Vagina (tissue), 2 donors: ENCODE results near the gene LACC1. TPM values are rescaled to one million over a fixed set of nuclear protein-coding genes. Genes with fewer than 3 reads are reported as not detected.

ENCODE experiments used
- DNase-seq, 2 donors: peaks; one replicate each; pipeline ENCODE4 v3.0.0-alpha.2; 2017; ENCODE audit errors: extremely low spot score in 2 of 2
- H3K27ac ChIP-seq: fragments of 200-600 bp; sonication (generic); one replicate; pipeline ENCODE4 v1.5.1; 2019
- H3K27me3 ChIP-seq: fragments of 200-600 bp; sonication (generic); one replicate; pipeline ENCODE4 v1.5.1; 2019
- H3K36me3 ChIP-seq, 2 donors: fragments of 200-600 bp; sonication (generic); one replicate each; pipeline ENCODE4 v1.5.1; 2017 to 2019
- H3K4me1 ChIP-seq: fragments of 200-600 bp; sonication (generic); one replicate; pipeline ENCODE4 v1.5.1; 2019
- H3K4me3 ChIP-seq, 2 donors: fragments of 200-600 bp; sonication (generic); 1 replicate in 1 of 2; 2 replicates in 1 of 2; pipeline ENCODE4 v1.5.1; 2016 to 2019
- H3K9me3 ChIP-seq: fragments of 200-600 bp; sonication (generic); one replicate; pipeline ENCODE4 v1.5.1; 2019
- POLR2A ChIP-seq, 2 donors: fragments of 450-650 bp; IDR thresholded peaks; one replicate each; pipeline ENCODE4 v1.6.1; 2017; ENCODE audit warnings: antibody characterized with exemption in 2 of 2, mild to moderate bottlenecking in 2 of 2, moderate library complexity in 2 of 2
- POLR2AphosphoS5 ChIP-seq, 2 donors: sonication (generic); formaldehyde crosslinking; IDR thresholded peaks; one replicate each; pipeline ENCODE4 v1.9.0; 2017; ENCODE audit warnings: antibody characterized with exemption in 2 of 2, mild to moderate bottlenecking in 2 of 2, low read depth in 1 of 2; ENCODE audit not compliant: insufficient read depth in 1 of 2
- intact Hi-C: fragments of 100-400 bp; cut with DNase I; formaldehyde crosslinking; loops from one replicate; pipeline ENCODE4 v1.15.1; 2023
- total RNA-seq: library from RNA; depleted of rRNA; stranded (reverse); fragments of >200 nt; gene quantifications from one replicate; pipeline ENCODE4 v1.2.3, GENCODE V29; 2016
- TF ChIP-seq, protein P1 (sequence below), 3 experiments: fragments of 450-650 bp in 2 of 3; fragments of 200-600 bp in 1 of 3; sonication (generic) in 1 of 3; IDR thresholded peaks; one replicate each; pipeline ENCODE4 v1.5.1; 2017 to 2019; ENCODE audit warnings: antibody characterized with exemption in 3 of 3, mild to moderate bottlenecking in 2 of 3, moderate library complexity in 2 of 3

Gene LACC1
- total RNA-seq, 1 donor from 2014 or later: 2.9 TPM

DNA sequence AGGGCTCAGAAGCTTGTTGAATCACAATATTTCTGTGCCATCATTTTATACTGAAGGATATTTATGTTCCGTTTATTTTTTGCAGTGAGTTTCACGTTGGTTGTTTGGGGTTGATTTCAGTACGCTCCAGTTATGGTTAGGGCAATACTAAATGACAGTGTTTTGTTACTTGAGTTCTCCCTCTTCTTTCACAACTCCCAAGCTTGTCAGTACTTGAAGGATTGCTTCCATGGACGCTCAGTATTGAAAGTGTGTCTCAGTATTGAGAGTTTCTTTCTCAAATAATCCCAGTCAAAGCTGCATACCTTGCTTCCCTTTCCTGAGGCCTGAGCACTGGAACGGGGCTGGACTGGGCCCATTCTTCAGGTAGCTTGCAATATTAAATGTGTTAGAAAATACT, 38.9 kb downstream of the LACC1 start:
- H3K4me3 ChIP-seq: no peak overlapping the region
- TF ChIP-seq, protein P1, sequence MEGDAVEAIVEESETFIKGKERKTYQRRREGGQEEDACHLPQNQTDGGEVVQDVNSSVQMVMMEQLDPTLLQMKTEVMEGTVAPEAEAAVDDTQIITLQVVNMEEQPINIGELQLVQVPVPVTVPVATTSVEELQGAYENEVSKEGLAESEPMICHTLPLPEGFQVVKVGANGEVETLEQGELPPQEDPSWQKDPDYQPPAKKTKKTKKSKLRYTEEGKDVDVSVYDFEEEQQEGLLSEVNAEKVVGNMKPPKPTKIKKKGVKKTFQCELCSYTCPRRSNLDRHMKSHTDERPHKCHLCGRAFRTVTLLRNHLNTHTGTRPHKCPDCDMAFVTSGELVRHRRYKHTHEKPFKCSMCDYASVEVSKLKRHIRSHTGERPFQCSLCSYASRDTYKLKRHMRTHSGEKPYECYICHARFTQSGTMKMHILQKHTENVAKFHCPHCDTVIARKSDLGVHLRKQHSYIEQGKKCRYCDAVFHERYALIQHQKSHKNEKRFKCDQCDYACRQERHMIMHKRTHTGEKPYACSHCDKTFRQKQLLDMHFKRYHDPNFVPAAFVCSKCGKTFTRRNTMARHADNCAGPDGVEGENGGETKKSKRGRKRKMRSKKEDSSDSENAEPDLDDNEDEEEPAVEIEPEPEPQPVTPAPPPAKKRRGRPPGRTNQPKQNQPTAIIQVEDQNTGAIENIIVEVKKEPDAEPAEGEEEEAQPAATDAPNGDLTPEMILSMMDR (IDR thresholded peaks at IDR 0.05): no peak
- no peak for TF ChIP-seq POLR2A (IDR thresholded peaks at IDR 0.05)
- TF ChIP-seq POLR2AphosphoS5 (IDR thresholded peaks at IDR 0.05; ENCODE audit: insufficient read depth in 1 of 2, low read depth in 1 of 2): no peak
- no peaks in the 10 kb centered on the region for H3K9me3 ChIP-seq
- no peaks in the 10 kb centered on the region for H3K27me3 ChIP-seq
- no peak for DNase-seq
- H3K4me1 ChIP-seq: no peaks in the 10 kb centered on the region
- H3K36me3 ChIP-seq: no peaks in the 10 kb centered on the region
- H3K27ac ChIP-seq: no peak overlapping the region
- intact Hi-C loops: loop anchor here (10.0 kb wide), 1 partner anchor 126 kb away; no protein-coding TSS in a partner anchor

DNA sequence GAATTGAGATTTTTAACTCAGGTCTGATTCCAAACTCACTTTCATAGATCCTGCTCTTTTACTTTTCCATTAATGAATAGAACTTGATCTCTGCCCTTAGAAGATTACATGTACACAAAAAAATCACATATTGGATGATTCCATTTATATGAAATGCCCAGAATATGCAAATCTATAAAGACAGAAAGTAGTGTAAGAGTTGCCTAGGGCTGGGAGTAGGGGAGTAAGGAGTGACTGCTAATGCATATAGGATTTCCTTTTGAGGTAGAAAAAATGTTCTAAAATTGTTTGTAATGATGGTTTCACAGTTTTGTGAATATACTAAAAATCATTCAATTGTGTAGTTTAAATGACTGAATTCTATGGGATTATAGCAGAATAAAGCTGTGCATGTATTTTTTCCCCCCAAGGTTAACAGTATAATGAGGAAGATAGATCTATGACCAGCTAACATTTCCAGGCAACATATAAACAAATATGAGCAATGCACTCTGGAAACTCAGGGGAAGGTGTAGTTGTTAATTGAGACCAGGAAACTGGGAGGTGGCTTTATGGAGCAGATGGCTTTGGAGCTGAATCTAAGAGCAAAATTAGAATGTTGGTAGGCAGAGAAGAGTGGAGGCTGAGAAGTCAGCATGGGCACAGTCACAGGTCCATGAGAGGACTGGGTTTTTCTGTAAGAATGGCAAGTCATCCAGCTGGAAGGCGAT, 41.4 kb downstream of the LACC1 start:
- Histone ChIP-seq H3K27ac (no peak overlapping the region), H3K27me3 (no peaks in the 10 kb centered on the region), H3K9me3 (no peaks in the 10 kb centered on the region), H3K4me1 (no peaks in the 10 kb centered on the region), H3K4me3 (no peak overlapping the region), H3K36me3 (no peaks in the 10 kb centered on the region)
- intact Hi-C loops: no loop called here
- TF ChIP-seq POLR2AphosphoS5 (IDR thresholded peaks at IDR 0.05; ENCODE audit: insufficient read depth in 1 of 2, low read depth in 1 of 2) (no peak), POLR2A (IDR thresholded peaks at IDR 0.05) (no peak)
- TF ChIP-seq, protein P1 (IDR thresholded peaks at IDR 0.05): no peak
- DNase-seq: no peak

DNA sequence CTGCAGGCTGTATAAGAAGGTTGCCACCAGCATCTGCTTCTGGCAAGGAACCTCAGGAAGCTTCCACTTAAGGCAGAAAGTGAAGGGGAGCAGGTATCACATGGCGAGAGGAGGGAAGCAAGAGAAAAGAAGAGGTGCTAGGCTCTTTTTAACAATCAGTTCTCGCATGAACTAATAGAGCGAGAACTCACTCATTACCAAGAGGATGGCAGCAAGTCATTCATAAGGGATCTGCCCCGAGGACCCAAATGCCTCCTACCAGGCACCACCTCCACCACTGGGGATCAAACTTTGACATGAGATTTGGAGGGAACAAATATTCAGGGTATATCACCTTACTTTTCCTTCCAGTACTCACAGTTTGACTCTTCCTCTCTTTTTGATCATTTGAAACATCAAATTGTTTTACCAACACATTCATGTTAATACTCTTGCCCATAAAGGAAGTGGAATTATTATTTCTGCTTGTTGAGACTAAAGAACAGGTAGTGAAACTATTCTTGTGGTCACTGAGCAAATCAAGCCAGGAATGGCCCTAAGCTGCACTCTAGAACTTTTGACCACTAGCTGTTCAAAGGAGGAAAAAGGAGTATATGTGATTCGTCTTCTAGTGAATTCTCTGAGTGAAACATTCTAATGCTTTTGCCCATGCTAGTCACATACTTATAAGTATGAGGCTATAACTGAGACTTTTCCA, 45.0 kb downstream of the LACC1 start:
- DNase-seq: no peak
- Histone ChIP-seq H3K27me3 (no peaks in the 10 kb centered on the region), H3K4me3 (no peak overlapping the region), H3K4me1 (no peaks in the 10 kb centered on the region), H3K27ac (no peak overlapping the region), H3K36me3 (no peaks in the 10 kb centered on the region), H3K9me3 (no peaks in the 10 kb centered on the region)
- TF ChIP-seq POLR2A (IDR thresholded peaks at IDR 0.05) (no peak), POLR2AphosphoS5 (IDR thresholded peaks at IDR 0.05; ENCODE audit: insufficient read depth in 1 of 2, low read depth in 1 of 2) (no peak)
- TF ChIP-seq, protein P1 (IDR thresholded peaks at IDR 0.05): no peak
- intact Hi-C loops: no loop called here

DNA sequence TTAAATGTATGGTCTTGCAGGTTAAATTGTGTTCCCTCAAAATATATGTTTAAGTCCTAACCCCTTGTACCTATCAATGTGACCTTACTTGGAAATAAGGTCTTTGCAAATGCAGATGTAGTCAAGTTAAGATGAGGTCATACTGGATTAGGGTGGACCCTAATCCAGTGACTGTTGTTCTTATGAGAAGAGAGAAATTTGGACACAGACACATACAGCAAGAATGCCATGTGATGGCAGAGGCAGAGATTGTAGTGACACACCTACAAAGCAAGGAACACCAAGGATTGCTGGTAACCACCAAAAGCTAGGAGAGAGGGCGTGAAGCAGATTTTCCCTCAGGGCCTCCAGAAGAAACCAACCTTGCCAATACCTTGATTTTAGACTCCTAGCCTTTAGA, 50.2 kb downstream of the LACC1 start:
- intact Hi-C loops: no loop called here
- no peaks in the 10 kb centered on the region for H3K36me3 ChIP-seq
- H3K27me3 ChIP-seq: no peaks in the 10 kb centered on the region
- TF ChIP-seq POLR2AphosphoS5 (IDR thresholded peaks at IDR 0.05; ENCODE audit: insufficient read depth in 1 of 2, low read depth in 1 of 2): no peak
- TF ChIP-seq, protein P1 (IDR thresholded peaks at IDR 0.05): no peak
- TF ChIP-seq POLR2A (IDR thresholded peaks at IDR 0.05): no peak
- no peaks in the 10 kb centered on the region for H3K4me1 ChIP-seq
- no peak overlapping the region for H3K27ac ChIP-seq
- H3K9me3 ChIP-seq: no peaks in the 10 kb centered on the region
- no peak for DNase-seq
- H3K4me3 ChIP-seq: no peak overlapping the region

DNA sequence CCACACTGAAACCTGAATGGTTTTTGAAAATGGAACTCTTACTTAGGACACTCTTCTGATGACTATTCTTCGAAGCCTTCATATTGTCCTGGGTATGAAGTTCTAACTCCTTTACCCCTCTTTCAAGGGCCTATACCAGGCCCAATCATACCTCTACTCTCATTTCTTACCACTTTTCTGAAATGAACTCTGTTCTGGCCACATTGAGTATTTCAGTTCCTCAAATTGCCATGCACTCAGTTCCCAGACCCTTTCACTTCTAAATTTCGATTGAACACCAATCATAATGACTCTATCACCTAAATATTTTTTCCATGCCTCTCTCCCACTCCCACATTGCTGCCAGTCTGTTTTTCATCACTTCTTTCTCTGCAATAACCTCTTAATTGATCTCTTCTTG, 53.7 kb downstream of the LACC1 start:
- Histone ChIP-seq H3K4me1 (no peaks in the 10 kb centered on the region), H3K4me3 (no peak overlapping the region), H3K27me3 (no peaks in the 10 kb centered on the region), H3K9me3 (no peaks in the 10 kb centered on the region), H3K36me3 (no peaks in the 10 kb centered on the region), H3K27ac (no peak overlapping the region)
- no peak for DNase-seq
- TF ChIP-seq POLR2AphosphoS5 (IDR thresholded peaks at IDR 0.05; ENCODE audit: insufficient read depth in 1 of 2, low read depth in 1 of 2): no peak
- no peak for TF ChIP-seq POLR2A (IDR thresholded peaks at IDR 0.05)
- TF ChIP-seq, protein P1 (IDR thresholded peaks at IDR 0.05): no peak
- intact Hi-C loops: no loop called here
